CD4-positive, CD25-positive, alpha-beta regulatory T cell (primary cell): Measurements from ENCODE around the gene CPHXL. TPM values are rescaled to one million over a fixed set of nuclear protein-coding genes. Genes with fewer than 3 reads are reported as not detected.

Experiments used
- ATAC-seq, 2 donors: fragments of 150-1000 bp; cut with Tn5 transposase; one replicate each; pipeline ENCODE4 v1.10.0; 2021; ENCODE audit warnings: low read depth in 2 of 2, moderate number of reproducible peaks in 2 of 2, moderate library complexity in 1 of 2
- DNase-seq, 3 donors: peaks; one replicate each; pipeline versions ENCODE4 v3.0.0 to v3.0.0-alpha.2; 2012 to 2022; ENCODE audit warnings: mixed read lengths in 1 of 3
- H3K27ac ChIP-seq: one replicate; pipeline ENCODE4 v1.7.0; 2013; ENCODE audit warnings: mild to moderate bottlenecking, low read length; ENCODE audit not compliant: insufficient read depth, poor library complexity, severe bottlenecking
- H3K27me3 ChIP-seq: one replicate; pipeline ENCODE4 v1.7.0; 2013; ENCODE audit warnings: low read length; ENCODE audit not compliant: control insufficient read depth, insufficient read depth
- H3K36me3 ChIP-seq: one replicate; pipeline ENCODE4 v1.7.0; 2013; ENCODE audit warnings: mild to moderate bottlenecking, low read length, moderate library complexity; ENCODE audit not compliant: control insufficient read depth, insufficient read depth
- H3K4me1 ChIP-seq: 2 replicates; pipeline ENCODE4 v1.7.0; 2013; ENCODE audit warnings: mild to moderate bottlenecking, low read length; ENCODE audit not compliant: insufficient read depth, control insufficient read depth, poor library complexity, severe bottlenecking
- H3K4me3 ChIP-seq: one replicate; pipeline ENCODE4 v1.7.0; 2013; ENCODE audit warnings: low read depth, mild to moderate bottlenecking, low read length, moderate library complexity
- H3K9me3 ChIP-seq, 2 experiments: 1 replicate in 1 of 2; 2 replicates in 1 of 2; pipeline ENCODE4 v1.7.0; 2013; ENCODE audit warnings: low read length in 2 of 2, mild to moderate bottlenecking in 1 of 2, moderate library complexity in 1 of 2; ENCODE audit not compliant: control insufficient read depth in 2 of 2
- H3K27ac Mint-ChIP-seq, 3 donors: one replicate each; pipeline ENCODE4 v1.8.0; 2020 to 2022; ENCODE audit warnings: mild to moderate bottlenecking in 3 of 3, mixed read lengths in 3 of 3, moderate library complexity in 2 of 3
- H3K27me3 Mint-ChIP-seq: one replicate; pipeline ENCODE4 v1.8.0; 2022; ENCODE audit warnings: mild to moderate bottlenecking, mixed read lengths
- H3K36me3 Mint-ChIP-seq: one replicate; pipeline ENCODE4 v1.8.0; 2020; ENCODE audit warnings: mixed read lengths
- H3K4me1 Mint-ChIP-seq, 4 donors: one replicate each; pipeline ENCODE4 v1.8.0; 2020 to 2022; ENCODE audit warnings: mixed read lengths in 4 of 4, mild to moderate bottlenecking in 1 of 4
- H3K4me3 Mint-ChIP-seq, 4 donors: one replicate each; pipeline ENCODE4 v1.8.0; 2020 to 2022; ENCODE audit warnings: mild to moderate bottlenecking in 4 of 4, mixed read lengths in 4 of 4, moderate library complexity in 3 of 4
- H3K9me3 Mint-ChIP-seq, 7 donors: one replicate each; pipeline ENCODE4 v1.8.0; 2020 to 2022; ENCODE audit warnings: mixed read lengths in 7 of 7, mild to moderate bottlenecking in 3 of 7, moderate library complexity in 2 of 7
- polyA plus RNA-seq, 4 donors: library from polyadenylated mRNA; unstranded; fragments of 300-500 nt; fragmentation: Illumina TruSeq; gene quantifications; one replicate each; pipeline ENCODE4 v1.2.3, GENCODE V29; 2021
- total RNA-seq: library from RNA; stranded (reverse); gene quantifications from one replicate; pipeline ENCODE4 v1.2.3, GENCODE V29; 2022

Gene CPHXL
- total and polyA plus RNA-seq, 5 donors from 2014 or later, result not detected

DNA sequence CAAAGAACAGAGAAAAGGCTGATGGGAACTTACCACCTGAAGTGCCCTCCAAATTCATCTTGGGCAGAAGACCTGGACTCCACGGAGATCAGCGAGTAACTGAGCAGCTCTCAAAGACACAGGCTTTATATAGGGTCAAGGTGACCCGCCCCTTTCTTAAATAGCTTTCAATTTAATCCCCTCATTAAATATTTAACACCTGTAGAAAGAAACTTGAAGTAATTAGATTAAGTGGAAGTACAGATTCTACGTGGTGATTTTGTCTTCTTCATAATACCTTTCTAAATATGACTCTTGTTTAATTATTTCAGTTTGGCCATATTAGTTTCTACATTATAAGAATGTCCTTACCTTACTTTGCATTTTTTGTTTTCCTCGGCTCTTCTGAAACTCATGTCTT, 24.9 kb downstream of the CPHXL start, which contains the start of gene DUXB:
TSS of gene DUXB (minus strand) at position 101 of the 400 bp plus-strand sequence. CDS start at position 58, 43 bp downstream.
- DNase-seq (no peak), ATAC-seq (no peak)
- Histone ChIP-seq H3K4me3 (no peak within 1 kb of the TSS), H3K27me3 (no peaks in the 10 kb centered on the region), H3K9me3 (no peaks in the 10 kb centered on the region), H3K4me1 (no peaks in the 10 kb centered on the region), H3K36me3 (no peaks in the 10 kb centered on the region), H3K27ac (no peak within 1 kb of the TSS)
- H3K4me1 Mint-ChIP-seq, result no peaks in the 10 kb centered on the region
- peaks cover 0 to 5% (median 0%) of the 10 kb centered on the region in 7 donors for H3K9me3 Mint-ChIP-seq
- no peak within 1 kb of the TSS for H3K27ac Mint-ChIP-seq
- H3K27me3 Mint-ChIP-seq, result no peaks in the 10 kb centered on the region
- no peak within 1 kb of the TSS for H3K4me3 Mint-ChIP-seq
- no peaks in the 10 kb centered on the region for H3K36me3 Mint-ChIP-seq

DNA sequence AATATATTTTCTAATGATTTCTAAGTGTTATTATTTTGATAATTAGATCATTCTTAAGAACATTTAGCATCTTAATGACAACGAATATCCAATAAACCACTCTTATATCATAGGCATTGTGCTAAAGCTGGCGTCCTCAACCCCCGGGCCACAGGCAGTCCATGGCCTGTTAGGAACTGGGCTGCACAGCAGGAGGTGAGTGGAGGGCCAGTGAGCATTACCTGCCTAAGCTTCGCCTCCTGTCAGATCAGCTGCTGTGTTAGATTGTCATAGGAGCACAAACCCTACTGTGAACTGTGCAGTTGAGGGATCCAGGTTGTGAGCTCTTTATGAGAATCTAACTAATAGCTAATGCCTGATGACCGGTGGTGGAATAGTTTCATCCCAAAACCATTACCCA, 28.7 kb downstream of the CPHXL start:
- ATAC-seq (no peak), DNase-seq (no peak)
- Mint-ChIP-seq H3K9me3 (no peaks in the 10 kb centered on the region), H3K36me3 (no peaks in the 10 kb centered on the region), H3K27ac (no peak overlapping the region), H3K4me3 (no peak overlapping the region), H3K27me3 (peaks cover 5% of the 10 kb centered on the region), H3K4me1 (no peaks in the 10 kb centered on the region)
- no peak overlapping the region for H3K4me3 ChIP-seq
- H3K9me3 ChIP-seq, result no peaks in the 10 kb centered on the region
- no peaks in the 10 kb centered on the region for H3K27me3 ChIP-seq
- H3K36me3 ChIP-seq, result no peaks in the 10 kb centered on the region
- no peak overlapping the region for H3K27ac ChIP-seq
- no peaks in the 10 kb centered on the region for H3K4me1 ChIP-seq

DNA sequence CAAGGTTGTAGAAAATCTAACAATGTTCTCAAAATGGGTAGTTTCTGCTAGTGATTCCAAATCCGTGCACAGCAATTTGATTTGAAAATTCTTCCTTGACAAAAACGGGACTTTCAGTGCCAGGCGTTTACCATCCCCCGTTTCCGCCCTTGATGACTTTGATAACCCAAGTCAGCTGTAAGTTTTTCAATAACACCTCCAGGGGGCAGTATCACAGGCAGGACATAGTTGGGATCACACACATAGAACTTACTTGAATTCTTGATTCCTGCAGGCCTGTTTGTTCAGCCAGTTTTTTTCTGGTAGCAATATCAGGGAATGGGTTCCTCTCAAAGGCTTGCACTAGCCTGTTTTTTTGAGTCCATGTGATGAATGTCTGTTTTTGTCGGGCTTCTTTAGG, 30.6 kb downstream of the CPHXL start:
- Mint-ChIP-seq H3K27ac (no peak overlapping the region), H3K9me3 (no peaks in the 10 kb centered on the region), H3K27me3 (peaks cover 5% of the 10 kb centered on the region), H3K4me1 (no peaks in the 10 kb centered on the region), H3K4me3 (no peak overlapping the region), H3K36me3 (no peaks in the 10 kb centered on the region)
- no peak overlapping the region for H3K4me3 ChIP-seq
- no peaks in the 10 kb centered on the region for H3K36me3 ChIP-seq
- H3K27me3 ChIP-seq, result no peaks in the 10 kb centered on the region
- H3K4me1 ChIP-seq, result no peaks in the 10 kb centered on the region
- H3K27ac ChIP-seq, result no peak overlapping the region
- DNase-seq (peak in 1 of 3 donors; percentile 5), ATAC-seq (no peak)
- no peaks in the 10 kb centered on the region for H3K9me3 ChIP-seq

GRCh38 chr16:75687361-75687760, 38.9 kb downstream of the CPHXL start:
- Histone ChIP-seq H3K9me3 (no peaks in the 10 kb centered on the region), H3K36me3 (no peaks in the 10 kb centered on the region), H3K27ac (no peak overlapping the region), H3K27me3 (no peaks in the 10 kb centered on the region), H3K4me3 (no peak overlapping the region), H3K4me1 (no peaks in the 10 kb centered on the region)
- Mint-ChIP-seq H3K27me3 (no peaks in the 10 kb centered on the region), H3K27ac (no peak overlapping the region), H3K36me3 (peaks cover 5% of the 10 kb centered on the region), H3K9me3 (peaks cover 0 to 3% (median 1%) of the 10 kb centered on the region in 7 donors), H3K4me1 (peaks cover 0 to 5% (median 0%) of the 10 kb centered on the region in 4 donors), H3K4me3 (no peak overlapping the region)
- DNase-seq, result no peak
- no peak for ATAC-seq

GRCh38 chr16:75682308-75682707, 44.0 kb downstream of the CPHXL start:
- peaks cover 5% of the 10 kb centered on the region for H3K36me3 Mint-ChIP-seq
- no peaks in the 10 kb centered on the region for H3K4me1 ChIP-seq
- peaks cover 0 to 3% (median 0%) of the 10 kb centered on the region in 7 donors for H3K9me3 Mint-ChIP-seq
- H3K9me3 ChIP-seq, result no peaks in the 10 kb centered on the region
- peaks cover 8% of the 10 kb centered on the region for H3K27me3 Mint-ChIP-seq
- no peak overlapping the region for H3K27ac Mint-ChIP-seq
- no peak overlapping the region for H3K27ac ChIP-seq
- ATAC-seq (no peak), DNase-seq (no peak)
- peaks cover 0 to 5% (median 0%) of the 10 kb centered on the region in 4 donors for H3K4me1 Mint-ChIP-seq
- no peak overlapping the region for H3K4me3 Mint-ChIP-seq
- no peaks in the 10 kb centered on the region for H3K27me3 ChIP-seq
- H3K36me3 ChIP-seq, result no peaks in the 10 kb centered on the region
- H3K4me3 ChIP-seq, result no peak overlapping the region

DNA sequence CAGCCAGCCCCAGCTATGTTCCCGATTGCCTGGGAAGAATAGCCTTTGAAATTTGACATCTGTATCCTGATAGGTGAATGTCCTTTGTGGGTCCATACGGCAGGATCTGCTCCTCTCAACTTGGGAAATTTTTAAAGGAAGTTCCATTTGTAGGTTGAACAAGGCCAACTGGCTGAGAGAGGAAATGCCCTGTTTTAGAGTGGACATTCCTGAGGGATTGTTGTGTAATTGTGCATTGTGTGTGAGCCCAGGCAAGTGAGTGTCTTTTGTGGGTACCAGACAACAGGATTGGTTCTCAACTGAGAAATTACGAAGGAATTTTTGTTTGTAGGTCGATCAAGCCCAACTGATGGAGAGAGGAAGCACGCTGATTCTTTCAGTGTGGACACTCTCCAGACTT, 46.9 kb downstream of the CPHXL start:
- Histone ChIP-seq H3K36me3 (no peaks in the 10 kb centered on the region), H3K27ac (no peak overlapping the region), H3K9me3 (no peaks in the 10 kb centered on the region), H3K27me3 (no peaks in the 10 kb centered on the region), H3K4me3 (no peak overlapping the region), H3K4me1 (no peaks in the 10 kb centered on the region)
- Mint-ChIP-seq H3K9me3 (peaks cover 0 to 2% (median 0%) of the 10 kb centered on the region in 7 donors), H3K4me1 (no peaks in the 10 kb centered on the region), H3K36me3 (peaks cover 5% of the 10 kb centered on the region), H3K27ac (no peak overlapping the region), H3K4me3 (no peak overlapping the region), H3K27me3 (peaks cover 8% of the 10 kb centered on the region)
- DNase-seq (no peak), ATAC-seq (no peak)

GRCh38 chr16:75676909-75677308, 49.4 kb downstream of the CPHXL start, which contains the start of gene CPHXL2:
Gene CPHXL2 (minus strand): TSS chr16:75677009. CDS start chr16:75676999, 10 bp downstream.
- Mint-ChIP-seq H3K27ac (no peak within 1 kb of the TSS), H3K27me3 (peaks cover 8% of the 10 kb centered on the region), H3K4me1 (no peaks in the 10 kb centered on the region), H3K9me3 (no peaks in the 10 kb centered on the region), H3K4me3 (no peak within 1 kb of the TSS), H3K36me3 (no peaks in the 10 kb centered on the region)
- Histone ChIP-seq H3K4me1 (no peaks in the 10 kb centered on the region), H3K9me3 (no peaks in the 10 kb centered on the region), H3K27me3 (no peaks in the 10 kb centered on the region), H3K27ac (no peak within 1 kb of the TSS), H3K36me3 (no peaks in the 10 kb centered on the region), H3K4me3 (no peak within 1 kb of the TSS)
- DNase-seq (no peak), ATAC-seq (no peak)

DNA sequence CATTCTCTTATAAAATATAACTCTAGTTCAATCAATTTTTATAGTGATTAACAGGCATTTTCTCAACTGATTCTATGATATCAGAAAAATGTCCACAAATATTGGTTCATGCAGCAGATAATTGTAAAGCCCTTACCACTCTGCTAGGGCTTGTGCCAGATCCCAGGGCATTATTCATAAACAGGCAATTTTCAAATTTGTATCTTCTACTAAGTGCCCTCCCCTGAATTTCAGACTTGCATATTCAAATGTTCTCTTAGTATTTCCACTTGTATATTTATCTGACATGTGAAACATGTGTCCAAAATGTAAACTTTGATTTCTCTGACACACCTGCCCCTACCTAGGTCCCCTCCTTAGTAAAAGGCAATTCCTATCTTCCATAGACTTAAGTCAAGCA, 58.8 kb downstream of the CPHXL start:
- Mint-ChIP-seq H3K27me3 (no peaks in the 10 kb centered on the region), H3K27ac (no peak overlapping the region), H3K9me3 (no peaks in the 10 kb centered on the region), H3K4me1 (no peaks in the 10 kb centered on the region), H3K36me3 (no peaks in the 10 kb centered on the region), H3K4me3 (no peak overlapping the region)
- H3K36me3 ChIP-seq, result no peaks in the 10 kb centered on the region
- H3K27ac ChIP-seq, result no peak overlapping the region
- no peaks in the 10 kb centered on the region for H3K27me3 ChIP-seq
- ATAC-seq (no peak), DNase-seq (no peak)
- H3K9me3 ChIP-seq, result no peaks in the 10 kb centered on the region
- no peaks in the 10 kb centered on the region for H3K4me1 ChIP-seq
- no peak overlapping the region for H3K4me3 ChIP-seq
